ENCODE results near the gene CSNK1D.
A peak's percentile ranks its signal among the peaks of the same experiment; 100 is the strongest.

CSNK1D gene

DNA sequence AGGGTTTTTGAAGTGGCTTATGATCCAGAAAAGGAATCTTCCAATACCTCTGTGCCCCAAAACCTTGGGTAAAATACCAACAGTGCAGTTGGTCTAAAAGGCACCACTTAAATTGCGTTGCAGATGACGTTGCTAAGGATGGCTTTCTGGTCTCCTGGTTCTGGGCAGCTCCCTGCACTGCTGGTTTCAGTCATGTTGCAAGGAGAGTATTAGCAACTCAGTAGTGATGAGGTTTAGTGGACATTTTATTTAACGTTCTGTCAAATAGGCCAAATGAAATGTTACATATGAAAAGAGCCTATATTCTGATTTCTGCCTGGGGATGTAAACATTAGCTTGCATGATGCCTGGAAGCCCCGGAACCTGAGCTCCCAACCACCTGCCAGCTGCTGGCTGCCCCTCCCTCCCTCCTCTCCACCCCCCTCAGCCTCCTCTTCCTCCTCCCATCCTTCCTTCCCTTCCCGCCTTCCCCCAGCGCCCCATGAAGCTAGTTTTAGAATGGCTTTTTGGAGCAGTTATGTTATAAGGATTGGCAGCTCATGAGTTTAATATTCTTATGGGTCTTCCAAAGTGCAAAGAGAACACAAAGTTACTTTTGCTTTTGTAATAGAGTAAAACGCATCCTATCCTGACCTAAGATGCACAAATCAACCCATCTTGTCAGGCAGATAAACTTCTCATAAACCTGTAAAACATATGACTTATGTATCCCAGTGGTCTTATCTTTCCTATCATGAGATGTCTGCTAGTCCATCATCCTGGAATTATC, 23.2 kb upstream of the CSNK1D start:
- TF ChIP-seq, protein P1, sequence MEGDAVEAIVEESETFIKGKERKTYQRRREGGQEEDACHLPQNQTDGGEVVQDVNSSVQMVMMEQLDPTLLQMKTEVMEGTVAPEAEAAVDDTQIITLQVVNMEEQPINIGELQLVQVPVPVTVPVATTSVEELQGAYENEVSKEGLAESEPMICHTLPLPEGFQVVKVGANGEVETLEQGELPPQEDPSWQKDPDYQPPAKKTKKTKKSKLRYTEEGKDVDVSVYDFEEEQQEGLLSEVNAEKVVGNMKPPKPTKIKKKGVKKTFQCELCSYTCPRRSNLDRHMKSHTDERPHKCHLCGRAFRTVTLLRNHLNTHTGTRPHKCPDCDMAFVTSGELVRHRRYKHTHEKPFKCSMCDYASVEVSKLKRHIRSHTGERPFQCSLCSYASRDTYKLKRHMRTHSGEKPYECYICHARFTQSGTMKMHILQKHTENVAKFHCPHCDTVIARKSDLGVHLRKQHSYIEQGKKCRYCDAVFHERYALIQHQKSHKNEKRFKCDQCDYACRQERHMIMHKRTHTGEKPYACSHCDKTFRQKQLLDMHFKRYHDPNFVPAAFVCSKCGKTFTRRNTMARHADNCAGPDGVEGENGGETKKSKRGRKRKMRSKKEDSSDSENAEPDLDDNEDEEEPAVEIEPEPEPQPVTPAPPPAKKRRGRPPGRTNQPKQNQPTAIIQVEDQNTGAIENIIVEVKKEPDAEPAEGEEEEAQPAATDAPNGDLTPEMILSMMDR (conservative IDR thresholded peaks at IDR 0.05; ENCODE audit: low read depth): no peak
- H3K27ac ChIP-seq: peak overlapping the region; percentile 100
- POLR2A ChIA-PET (ENCODE audit: low non-redundant PET): interaction anchor here (0.6 kb wide), 1 partner anchor 9 kb away, joined by 3 read pairs; no protein-coding TSS in a partner anchor
- CTCF ChIA-PET: interaction anchor here (0.6 to 0.9 kb wide), 5 partner anchors 28 to 271 kb away, joined by 3 to 5 read pairs (median 3); no protein-coding TSS in a partner anchor
- no peak for DNase-seq (ENCODE audit: low spot score)

DNA sequence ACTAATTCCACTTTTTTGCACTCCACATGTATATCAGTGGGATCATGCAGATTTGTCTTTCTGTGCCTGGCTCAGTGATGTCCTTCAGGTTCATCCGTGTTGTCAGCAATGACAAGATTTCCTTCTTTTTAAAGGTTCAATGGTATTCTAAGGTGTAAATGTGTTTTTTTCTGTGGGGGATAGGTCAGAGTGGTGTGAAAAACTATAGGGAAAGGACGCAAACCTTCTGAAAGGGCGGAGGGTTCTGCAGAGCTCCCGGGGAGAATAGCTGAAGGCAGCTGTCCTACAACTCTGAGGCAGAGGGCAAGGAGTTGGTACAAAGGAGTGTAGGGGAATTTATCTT, 21.9 kb upstream of the CSNK1D start:
- TF ChIP-seq, protein P1 (conservative IDR thresholded peaks at IDR 0.05; ENCODE audit: low read depth): no peak
- ChIA-PET CTCF (no interaction called here), POLR2A (ENCODE audit: low non-redundant PET) (no interaction called here)
- H3K27ac ChIP-seq: peak overlapping the region; percentile 100
- DNase-seq (ENCODE audit: low spot score): no peak

DNA sequence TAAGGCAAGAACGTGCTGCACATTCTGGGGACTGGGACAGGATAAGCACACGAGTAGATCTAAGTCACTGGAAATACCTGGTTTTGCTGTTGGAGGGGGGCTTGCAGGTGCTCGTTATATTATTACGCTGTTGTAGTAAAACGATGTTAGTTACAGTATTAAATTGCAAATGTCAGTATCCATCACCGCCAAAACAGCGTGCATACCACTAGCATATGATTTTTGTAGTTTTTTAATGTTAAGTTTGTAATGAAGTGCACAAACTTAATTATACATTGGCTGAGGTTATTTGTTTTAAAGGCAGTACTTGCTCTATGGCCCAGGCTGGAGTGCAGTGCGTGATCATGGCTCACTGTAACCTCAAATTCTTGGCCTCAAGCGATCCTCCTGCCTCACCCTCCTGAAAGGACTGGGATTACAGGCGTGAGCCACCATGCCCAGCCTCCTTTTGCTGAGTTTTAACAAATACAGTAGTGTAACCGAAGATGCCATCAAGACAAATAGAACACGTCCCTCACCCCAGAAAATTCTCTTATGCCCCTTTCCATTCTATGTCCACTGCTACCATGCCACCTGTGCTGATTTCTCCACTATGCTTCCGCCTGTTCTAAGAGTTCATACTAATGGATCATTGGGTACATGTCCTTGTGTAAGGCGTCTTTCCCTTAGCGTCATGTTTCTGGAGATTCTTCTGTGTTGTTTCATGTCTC, 20.7 kb upstream of the CSNK1D start:
- ChIA-PET POLR2A (ENCODE audit: low non-redundant PET) (no interaction called here), CTCF (no interaction called here)
- no peak for DNase-seq (ENCODE audit: low spot score)
- TF ChIP-seq, protein P1 (conservative IDR thresholded peaks at IDR 0.05; ENCODE audit: low read depth): no peak
- H3K27ac ChIP-seq: peak overlapping the region; percentile 100

DNA sequence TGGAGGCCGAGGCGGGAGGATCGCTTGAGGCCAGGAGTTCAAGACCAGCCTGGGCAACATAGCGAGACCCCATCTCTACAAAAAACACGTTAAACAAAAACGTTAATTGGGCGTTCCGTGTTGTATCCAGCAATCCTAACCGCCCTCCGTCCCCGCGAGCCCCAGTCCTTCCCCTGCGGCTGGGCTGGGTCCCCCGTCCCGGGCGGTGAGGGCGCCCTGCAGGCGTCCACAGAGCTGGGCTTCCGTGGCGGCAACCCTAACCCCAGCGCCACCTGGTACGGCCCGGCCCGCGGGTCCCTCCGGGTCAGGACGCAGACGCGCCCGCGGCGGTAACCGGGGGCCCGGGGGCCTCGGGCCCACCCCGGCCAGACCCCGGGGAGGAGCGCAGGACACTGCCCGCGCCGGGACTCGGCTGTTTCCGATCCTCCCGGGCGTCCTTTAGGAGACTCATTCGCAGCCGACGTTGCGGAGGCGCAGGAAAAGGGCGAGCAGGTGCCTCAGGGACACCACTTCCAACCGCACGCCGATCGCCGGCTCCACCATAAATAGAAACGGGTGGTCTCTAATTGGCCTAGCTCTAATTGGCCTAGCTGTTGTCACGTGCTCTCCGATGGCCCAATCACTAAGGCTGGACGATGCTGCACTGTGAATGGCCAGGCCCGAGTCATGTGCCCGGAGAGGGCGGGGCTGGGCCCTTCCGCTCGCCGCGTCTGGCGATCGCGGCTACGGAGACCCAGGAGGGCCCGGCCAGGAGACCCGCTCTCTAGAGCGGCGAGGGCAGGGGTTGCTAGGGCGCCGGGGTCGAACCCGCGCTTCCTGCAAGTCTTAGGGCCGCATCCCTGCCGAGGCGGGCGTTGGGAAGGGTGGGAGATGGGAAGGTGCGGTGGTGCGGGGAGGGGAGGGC, 19.0 kb upstream of the CSNK1D start:
- POLR2A ChIA-PET (ENCODE audit: low non-redundant PET): interaction anchor here (1.0 to 1.6 kb wide), 4 partner anchors 9 to 63 kb away, joined by 3 to 5 read pairs (median 4); partner anchors contain the start of gene SLC16A3
- TF ChIP-seq, protein P1 (conservative IDR thresholded peaks at IDR 0.05; ENCODE audit: low read depth): no peak
- peak overlapping the region; percentile 100 for H3K27ac ChIP-seq
- CTCF ChIA-PET: no interaction called here
- peak; percentile 98 for DNase-seq (ENCODE audit: low spot score)

DNA sequence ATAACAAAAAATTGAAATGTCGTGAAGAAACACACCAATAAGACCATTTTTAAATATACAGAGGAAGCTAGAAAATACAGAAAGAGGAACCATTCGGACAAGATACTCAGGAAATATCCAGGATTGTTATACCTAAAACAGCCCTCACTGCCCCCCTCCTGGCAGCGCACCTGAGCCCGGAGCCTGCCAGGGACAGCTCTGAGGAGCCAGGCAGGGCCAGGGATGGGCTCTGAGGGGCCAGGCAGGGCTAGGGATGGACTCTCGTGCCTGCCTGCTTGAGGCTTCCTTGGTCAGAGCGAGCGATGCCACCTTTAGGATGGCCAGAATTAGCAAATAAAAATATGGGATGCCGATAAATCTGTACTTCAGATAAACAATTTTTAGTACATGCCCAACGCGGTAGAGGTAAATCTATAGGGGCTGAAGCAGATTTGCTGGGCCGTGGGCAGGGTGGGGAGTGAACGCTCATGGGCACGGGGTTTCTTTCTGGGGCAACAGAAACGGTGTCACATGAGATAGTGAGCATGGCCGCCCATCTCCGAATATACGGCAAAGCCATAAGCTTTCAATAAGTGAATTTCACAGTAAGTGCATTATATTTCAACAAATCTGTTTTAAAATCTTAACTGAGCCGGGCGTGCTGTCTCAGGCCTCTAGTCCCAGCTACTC, 18.2 kb upstream of the CSNK1D start:
- no peak for DNase-seq (ENCODE audit: low spot score)
- H3K27ac ChIP-seq: peak overlapping the region; percentile 100
- TF ChIP-seq, protein P1 (conservative IDR thresholded peaks at IDR 0.05; ENCODE audit: low read depth): no peak
- ChIA-PET POLR2A (ENCODE audit: low non-redundant PET) (interaction anchor here (1.6 kb wide), 2 partner anchors 8 to 24 kb away, joined by 4 to 5 read pairs; no protein-coding TSS in a partner anchor), CTCF (no interaction called here)

Measured in RWPE1 (cell line).